Trophoblast cell (in vitro differentiated cells and primary cell): Measurements from ENCODE around the gene SERPINB5.
"Not testable (repeated sequence)": the region's sequence is repeated elsewhere in the genome, so short reads cannot be mapped to it uniquely, and the experiment has no call there.

Experiments
- DNase-seq, 2 donors: peaks; one replicate each; pipeline ENCODE4 v3.0.0-alpha.2; 2016
- H2AFZ ChIP-seq: 2 replicates; pipeline ENCODE4 v1.6.1; 2013; ENCODE audit warnings: low read length, moderate library complexity, mild to moderate bottlenecking; ENCODE audit not compliant: insufficient read depth, poor library complexity
- H2AK5ac ChIP-seq: 2 replicates; pipeline ENCODE4 v1.6.1; 2013; ENCODE audit warnings: mild to moderate bottlenecking, low read length
- H2BK120ac ChIP-seq: 2 replicates; pipeline ENCODE4 v1.6.1; 2013; ENCODE audit warnings: low read length, mild to moderate bottlenecking, moderate library complexity; ENCODE audit not compliant: insufficient read depth, poor library complexity
- H2BK12ac ChIP-seq: 2 replicates; pipeline ENCODE4 v1.6.1; 2013; ENCODE audit warnings: mild to moderate bottlenecking, low read length, moderate library complexity
- H2BK5ac ChIP-seq: 2 replicates; pipeline ENCODE4 v1.6.1; 2013; ENCODE audit warnings: low read length, low read depth, moderate library complexity, mild to moderate bottlenecking; ENCODE audit not compliant: poor library complexity
- H3K14ac ChIP-seq: 2 replicates; pipeline ENCODE4 v1.6.1; 2013; ENCODE audit warnings: mild to moderate bottlenecking, low read length
- H3K18ac ChIP-seq: 2 replicates; pipeline ENCODE4 v1.6.1; 2013; ENCODE audit warnings: mild to moderate bottlenecking, low read length
- H3K23ac ChIP-seq: 2 replicates; pipeline ENCODE4 v1.6.1; 2013; ENCODE audit warnings: low read length
- H3K27ac ChIP-seq: 2 replicates; pipeline ENCODE4 v1.5.1; 2013; ENCODE audit warnings: low read depth, mild to moderate bottlenecking, inconsistent platforms, low read length, moderate library complexity
- H3K27me3 ChIP-seq: 2 replicates; pipeline ENCODE4 v1.6.1; 2013; ENCODE audit warnings: inconsistent platforms, mild to moderate bottlenecking, low read length, moderate library complexity; ENCODE audit not compliant: insufficient read depth
- H3K36me3 ChIP-seq, 2 experiments: 1 replicate in 1 of 2; 2 replicates in 1 of 2; pipeline ENCODE4 v1.6.1; 2013; ENCODE audit warnings: low read length in 2 of 2, mild to moderate bottlenecking in 2 of 2, moderate library complexity in 1 of 2; ENCODE audit not compliant: insufficient read depth in 2 of 2, control insufficient read depth in 1 of 2
- H3K4ac ChIP-seq: 2 replicates; pipeline ENCODE4 v1.6.1; 2013; ENCODE audit warnings: low read depth, mild to moderate bottlenecking, low read length, moderate library complexity
- H3K4me1 ChIP-seq, 2 experiments: 1 replicate in 1 of 2; 2 replicates in 1 of 2; pipeline ENCODE4 v1.6.1; 2013; ENCODE audit warnings: low read length in 2 of 2, mild to moderate bottlenecking in 2 of 2, moderate library complexity in 1 of 2; ENCODE audit not compliant: insufficient read depth in 2 of 2, control insufficient read depth in 1 of 2
- H3K4me2 ChIP-seq: 2 replicates; pipeline ENCODE4 v1.6.1; 2013; ENCODE audit warnings: inconsistent platforms, mild to moderate bottlenecking, low read length, moderate library complexity
- H3K4me3 ChIP-seq: 2 replicates; pipeline ENCODE4 v1.5.1; 2013; ENCODE audit warnings: mild to moderate bottlenecking, low read depth, low read length, inconsistent platforms
- H3K79me1 ChIP-seq: one replicate; pipeline ENCODE4 v1.6.1; 2013; ENCODE audit warnings: low read length
- H3K79me2 ChIP-seq: 2 replicates; pipeline ENCODE4 v1.6.1; 2013; ENCODE audit warnings: low read length, mild to moderate bottlenecking; ENCODE audit not compliant: control insufficient read depth, insufficient read depth, poor library complexity
- H3K9ac ChIP-seq: 2 replicates; pipeline ENCODE4 v1.6.1; 2013; ENCODE audit warnings: mild to moderate bottlenecking, low read length
- H3K9me3 ChIP-seq: 2 replicates; pipeline ENCODE4 v1.6.1; 2013; ENCODE audit warnings: low read depth, mild to moderate bottlenecking, control low read depth, inconsistent platforms, low read length; ENCODE audit not compliant: insufficient read depth
- H4K12ac ChIP-seq: 2 replicates; pipeline ENCODE4 v1.6.1; 2013; ENCODE audit warnings: low read depth, mild to moderate bottlenecking, low read length, moderate library complexity
- H4K8ac ChIP-seq: 2 replicates; pipeline ENCODE4 v1.6.1; 2013; ENCODE audit warnings: low read depth, mild to moderate bottlenecking, low read length, moderate library complexity
- H4K91ac ChIP-seq: one replicate; pipeline ENCODE4 v1.6.1; 2013; ENCODE audit warnings: low read depth, mild to moderate bottlenecking, low read length, moderate library complexity
- WGBS: extraction: QIAGEN DNeasy Blood & Tissue Kit; methylation state at CpG from one replicate; pipeline ENCODE4 v1.1.7; 2013; ENCODE audit warnings: missing lambda C conversion rate; ENCODE audit not compliant: insufficient read length, insufficient coverage; ENCODE audit errors: extremely low coverage; 5-methylcytosine and 5-hydroxymethylcytosine counted together

SERPINB5 gene

GRCh38 chr18:63452751-63453150, 24.0 kb upstream of the SERPINB5 start:
- H3K9ac ChIP-seq, H3K27ac ChIP-seq, DNase-seq, H2BK120ac ChIP-seq, H3K36me3 ChIP-seq, H3K4ac ChIP-seq, H3K4me1 ChIP-seq, H3K14ac ChIP-seq, H4K8ac ChIP-seq, H3K79me1 ChIP-seq, H4K12ac ChIP-seq, H3K27me3 ChIP-seq, H3K9me3 ChIP-seq, H3K79me2 ChIP-seq, H3K4me2 ChIP-seq, H3K18ac ChIP-seq, H2BK5ac ChIP-seq, H3K23ac ChIP-seq, H2BK12ac ChIP-seq, H2AK5ac ChIP-seq, H4K91ac ChIP-seq, H2AFZ ChIP-seq, H3K4me3 ChIP-seq: not testable (repeated sequence)
- WGBS: no CpG with 5 or more reads among the region's 5 CpGs

GRCh38 chr18:63454497-63454896, 22.3 kb upstream of the SERPINB5 start:
- Histone ChIP-seq H3K14ac (no peak overlapping the region), H3K9ac (no peak overlapping the region), H3K79me1 (no peaks in the 10 kb centered on the region), H2AFZ (no peak overlapping the region), H2BK5ac (no peak overlapping the region), H3K18ac (no peak overlapping the region), H3K4ac (no peak overlapping the region), H3K79me2 (no peaks in the 10 kb centered on the region), H3K23ac (no peak overlapping the region), H4K12ac (no peak overlapping the region), H4K8ac (no peak overlapping the region), H2BK120ac (no peak overlapping the region), H3K27ac (no peak overlapping the region), H3K27me3 (no peaks in the 10 kb centered on the region), H3K36me3 (no peaks in the 10 kb centered on the region), H3K4me2 (no peak overlapping the region), H3K4me3 (no peak overlapping the region), H3K4me1 (no peaks in the 10 kb centered on the region), H2AK5ac (no peak overlapping the region), H4K91ac (no peak overlapping the region), H3K9me3 (no peaks in the 10 kb centered on the region), H2BK12ac (no peak overlapping the region)
- no peak for DNase-seq
- no CpG with 5 or more reads among the region's 8 CpGs for WGBS

GRCh38 chr18:63457977-63458376, 18.8 kb upstream of the SERPINB5 start:
- no peak overlapping the region for H3K9ac ChIP-seq
- no peaks in the 10 kb centered on the region for H3K79me1 ChIP-seq
- no peak overlapping the region for H3K23ac ChIP-seq
- H2AFZ ChIP-seq: no peak overlapping the region
- H4K8ac ChIP-seq: no peak overlapping the region
- H2AK5ac ChIP-seq: no peak overlapping the region
- no CpG with 5 or more reads among the region's 6 CpGs for WGBS
- H2BK120ac ChIP-seq: no peak overlapping the region
- H3K27ac ChIP-seq: no peak overlapping the region
- no peaks in the 10 kb centered on the region for H3K79me2 ChIP-seq
- H3K18ac ChIP-seq: no peak overlapping the region
- H3K4me2 ChIP-seq: no peak overlapping the region
- no peak overlapping the region for H3K4me3 ChIP-seq
- no peaks in the 10 kb centered on the region for H3K36me3 ChIP-seq
- no peak overlapping the region for H3K14ac ChIP-seq
- H3K4me1 ChIP-seq: no peaks in the 10 kb centered on the region
- no peaks in the 10 kb centered on the region for H3K9me3 ChIP-seq
- H2BK5ac ChIP-seq: no peak overlapping the region
- H3K27me3 ChIP-seq: no peaks in the 10 kb centered on the region
- H3K4ac ChIP-seq: no peak overlapping the region
- H4K12ac ChIP-seq: no peak overlapping the region
- DNase-seq: peak in 1 of 2 donors; percentile 9
- H2BK12ac ChIP-seq: no peak overlapping the region
- no peak overlapping the region for H4K91ac ChIP-seq

- Histone ChIP-seq H3K18ac (no peak overlapping the region), H3K27ac (no peak overlapping the region), H2AFZ (no peak overlapping the region), H3K27me3 (no peaks in the 10 kb centered on the region), H3K36me3 (no peaks in the 10 kb centered on the region), H3K9me3 (no peaks in the 10 kb centered on the region), H3K23ac (no peak overlapping the region), H3K4ac (no peak overlapping the region), H4K12ac (no peak overlapping the region), H2BK12ac (no peak overlapping the region), H4K8ac (no peak overlapping the region), H3K4me2 (no peak overlapping the region), H3K4me3 (no peak overlapping the region), H2AK5ac (no peak overlapping the region), H3K79me1 (no peaks in the 10 kb centered on the region), H3K4me1 (no peaks in the 10 kb centered on the region), H2BK120ac (no peak overlapping the region), H3K79me2 (no peaks in the 10 kb centered on the region), H2BK5ac (no peak overlapping the region), H3K9ac (no peak overlapping the region), H3K14ac (no peak overlapping the region), H4K91ac (no peak overlapping the region)
- no peak for DNase-seq
- WGBS: no CpG with 5 or more reads among the region's 1 CpG
Measured at GRCh38 chr18:63460414-63460813, 16.3 kb upstream of the SERPINB5 start.
